HEK293 (cell line): ENCODE data around the gene FOXL2NB.

ENCODE experiments used
- GFI1B ChIP-seq: fragments of 450-650 bp; formaldehyde crosslinking; IDR thresholded peaks from 2 replicates; pipeline ENCODE4 v1.5.1; 2016; ENCODE audit warnings: missing biosample characterization, missing genetic modification characterization
- GLI2 ChIP-seq: fragments of 450-650 bp; formaldehyde crosslinking; IDR thresholded peaks from 2 replicates; pipeline ENCODE4; 2017; ENCODE audit warnings: missing biosample characterization, missing genetic modification characterization, low read depth, borderline replicate concordance
- KLF17 ChIP-seq: fragments of 450-650 bp; formaldehyde crosslinking; IDR thresholded peaks from 2 replicates; pipeline ENCODE4 v1.5.1; 2016; ENCODE audit warnings: missing biosample characterization, missing genetic modification characterization
- KLF8 ChIP-seq: fragments of 450-650 bp; formaldehyde crosslinking; IDR thresholded peaks from 2 replicates; pipeline ENCODE4 v1.5.1; 2016; ENCODE audit warnings: missing biosample characterization, missing genetic modification characterization
- OSR2 ChIP-seq: fragments of 450-650 bp; formaldehyde crosslinking; IDR thresholded peaks from 2 replicates; pipeline ENCODE4 v1.5.1; 2016; ENCODE audit warnings: missing biosample characterization, missing genetic modification characterization
- PBX3 ChIP-seq: sonication (generic); formaldehyde crosslinking; IDR thresholded peaks from 2 replicates; pipeline ENCODE4 v1.8.1; 2022; ENCODE audit warnings: mild to moderate bottlenecking, moderate library complexity, missing genetic modification reagents
- RBAK ChIP-seq: fragments of 450-650 bp; formaldehyde crosslinking; IDR thresholded peaks from 2 replicates; pipeline ENCODE4 v1.5.1; 2016; ENCODE audit warnings: missing biosample characterization, missing genetic modification characterization
- SCRT2 ChIP-seq: fragments of 450-650 bp; formaldehyde crosslinking; IDR thresholded peaks from 2 replicates; pipeline ENCODE4 v1.5.1; 2016; ENCODE audit warnings: missing biosample characterization, missing genetic modification characterization
- SP7 ChIP-seq: fragments of 450-650 bp; formaldehyde crosslinking; IDR thresholded peaks from 2 replicates; pipeline ENCODE4 v1.5.1; 2016; ENCODE audit warnings: missing biosample characterization, missing genetic modification characterization
- ZBTB49 ChIP-seq: fragments of 450-650 bp; formaldehyde crosslinking; IDR thresholded peaks from 2 replicates; pipeline ENCODE4 v1.5.1; 2016; ENCODE audit warnings: missing biosample characterization, missing genetic modification characterization, low read depth
- ZNF112 ChIP-seq: fragments of 450-650 bp; formaldehyde crosslinking; IDR thresholded peaks from 2 replicates; pipeline ENCODE4 v1.5.0; 2017; ENCODE audit warnings: missing biosample characterization, missing genetic modification characterization
- ZNF16 ChIP-seq: fragments of 450-650 bp; formaldehyde crosslinking; IDR thresholded peaks from 2 replicates; pipeline ENCODE4 v1.5.1; 2016; ENCODE audit warnings: low read depth, missing biosample characterization, missing genetic modification characterization
- ZNF18 ChIP-seq: fragments of 450-650 bp; formaldehyde crosslinking; IDR thresholded peaks from 2 replicates; pipeline ENCODE4 v1.5.1; 2016; ENCODE audit warnings: missing biosample characterization, missing genetic modification characterization
- ZNF292 ChIP-seq: fragments of 450-650 bp; formaldehyde crosslinking; IDR thresholded peaks from 2 replicates; pipeline ENCODE4 v1.5.1; 2016; ENCODE audit warnings: low read depth, missing biosample characterization, missing genetic modification characterization, borderline replicate concordance
- ZNF398 ChIP-seq: fragments of 450-650 bp; formaldehyde crosslinking; IDR thresholded peaks from 2 replicates; pipeline ENCODE4 v1.5.1; 2017; ENCODE audit warnings: missing biosample characterization, missing genetic modification characterization
- ZNF423 ChIP-seq: fragments of 450-650 bp; formaldehyde crosslinking; IDR thresholded peaks from 2 replicates; pipeline ENCODE4 v1.5.1; 2016; ENCODE audit warnings: missing biosample characterization, missing genetic modification characterization
- ZNF48 ChIP-seq: fragments of 450-650 bp; formaldehyde crosslinking; IDR thresholded peaks from 2 replicates; pipeline ENCODE4 v1.5.1; 2016; ENCODE audit warnings: missing biosample characterization, missing genetic modification characterization
- ZNF488 ChIP-seq: fragments of 450-650 bp; formaldehyde crosslinking; IDR thresholded peaks from 2 replicates; pipeline ENCODE4 v1.5.1; 2016; ENCODE audit warnings: missing biosample characterization, missing genetic modification characterization
- ZNF510 ChIP-seq: fragments of 450-650 bp; formaldehyde crosslinking; IDR thresholded peaks from 2 replicates; pipeline ENCODE4 v1.5.1; 2018; ENCODE audit warnings: mild to moderate bottlenecking, missing genetic modification characterization, missing biosample characterization; ENCODE audit not compliant: insufficient replicate concordance
- ZNF513 ChIP-seq: fragments of 450-650 bp; IDR thresholded peaks from 2 replicates; pipeline ENCODE4 v1.5.1; 2018; ENCODE audit warnings: missing biosample characterization, missing genetic modification characterization
- ZNF585B ChIP-seq: fragments of 450-650 bp; formaldehyde crosslinking; IDR thresholded peaks from 2 replicates; pipeline ENCODE4 v1.5.1; 2016; ENCODE audit warnings: missing biosample characterization, missing genetic modification characterization
- ZNF624 ChIP-seq: fragments of 450-650 bp; formaldehyde crosslinking; IDR thresholded peaks from 2 replicates; pipeline ENCODE4 v1.5.1; 2017; ENCODE audit warnings: missing biosample characterization, missing genetic modification characterization
- ZNF629 ChIP-seq: fragments of 450-650 bp; formaldehyde crosslinking; IDR thresholded peaks from 2 replicates; pipeline ENCODE4 v1.5.1; 2017; ENCODE audit warnings: missing biosample characterization, missing genetic modification characterization
- ZNF704 ChIP-seq: fragments of 450-650 bp; formaldehyde crosslinking; IDR thresholded peaks from 2 replicates; pipeline ENCODE4 v1.5.1; 2016; ENCODE audit warnings: missing biosample characterization, missing genetic modification characterization
- ZNF843 ChIP-seq: fragments of 450-650 bp; formaldehyde crosslinking; IDR thresholded peaks from 2 replicates; pipeline ENCODE4 v1.5.1; 2016; ENCODE audit warnings: missing biosample characterization, missing genetic modification characterization

FOXL2NB gene

GRCh38 chr3:138915503-138916498 is 31.2 kb upstream of the FOXL2NB start (continued):
- TF ChIP-seq ZNF292 (tag by site-specific recombination), result no peak
- no peak; the same call in 1 of the 2 replicates for TF ChIP-seq PBX3
- TF ChIP-seq GLI2 (tag by site-specific recombination), result no peak
- TF ChIP-seq GFI1B (tag by site-specific recombination), result no peak
- TF ChIP-seq ZNF398 (tag by site-specific recombination), result 0 out of 2 replicates have a peak, but pooled peaks have one; percentile 12
- no peak for TF ChIP-seq ZNF510 (tag by site-specific recombination)
- peak; percentile 82 for TF ChIP-seq KLF17
- peak; percentile 43; the same call in 1 of the 2 replicates for TF ChIP-seq SP7
- no peak for TF ChIP-seq RBAK (tag by site-specific recombination)
- 0 out of 2 replicates have a peak, but pooled peaks have one; percentile 35 for TF ChIP-seq ZNF843 (tag by site-specific recombination)
- TF ChIP-seq ZNF18 (tag by site-specific recombination), result 0 out of 2 replicates have a peak, but pooled peaks have one; percentile 13
- no peak for TF ChIP-seq ZNF624 (tag by site-specific recombination)
- TF ChIP-seq ZNF488 (tag by site-specific recombination), result no peak
- TF ChIP-seq ZNF423 (tag by site-specific recombination), result peak; percentile 64; the same call in 1 of the 2 replicates
- TF ChIP-seq KLF8, result peak; percentile 87
- TF ChIP-seq ZNF48 (tag by site-specific recombination), result no peak
- no peak for TF ChIP-seq SCRT2 (tag by site-specific recombination)
- no peak for TF ChIP-seq ZNF585B (tag by site-specific recombination)
- no peak for TF ChIP-seq ZNF112 (tag by site-specific recombination)
- peak; percentile 44 for TF ChIP-seq ZNF629
- no peak for TF ChIP-seq ZNF16 (tag by site-specific recombination)
- TF ChIP-seq ZBTB49 (tag by site-specific recombination), result no peak
- no peak for TF ChIP-seq OSR2 (tag by site-specific recombination)
- TF ChIP-seq ZNF704 (tag by site-specific recombination), result no peak
- TF ChIP-seq ZNF513 (tag by site-specific recombination), result no peak
